ENCODE data around the gene DAAM2. TPM values are rescaled to one million over a fixed set of nuclear protein-coding genes. Genes with fewer than 3 reads are reported as not detected.

Gene DAAM2
- total RNA-seq, 1 experiment from 2014 or later = not detected

- TF ChIP-seq CTCF (IDR thresholded peaks at IDR 0.05; ENCODE audit: insufficient read depth in 1 of 2, low read depth in 1 of 2, low read length in 1 of 2, severe bottlenecking in 1 of 2, unreplicated experiment in 1 of 2) = no peak
- CTCF ChIA-PET = no interaction called here
- BruUV-seq (replicated peaks) = no TSS peak
- Histone ChIP-seq H3K36me3 (ENCODE audit: control insufficient read depth, insufficient read depth, low read length) (no peaks in the 10 kb centered on the region), H3K9me3 (no peaks in the 10 kb centered on the region), H3K4me1 (peaks cover 7% of the 10 kb centered on the region; the same call in 1 of the 2 replicates), H3K4me3 (ENCODE audit: low read depth, low read length) (no peak overlapping the region), H3K27me3 (replicated peaks; ENCODE audit: control insufficient read depth, insufficient read depth, low read length) (no peaks in the 10 kb centered on the region)
- Mint-ChIP-seq H3K4me1 (ENCODE audit: low read depth, unreplicated experiment) (peaks cover 9% of the 10 kb centered on the region), H3K4me3 (ENCODE audit: unreplicated experiment) (no peak overlapping the region), H3K9me3 (ENCODE audit: unreplicated experiment) (no peaks in the 10 kb centered on the region), H3K27me3 (ENCODE audit: insufficient read depth, unreplicated experiment) (no peaks in the 10 kb centered on the region), H3K36me3 (ENCODE audit: insufficient read depth, unreplicated experiment) (peaks cover 5% of the 10 kb centered on the region), H3K27ac (ENCODE audit: unreplicated experiment) (no peak overlapping the region)
- POLR2A ChIA-PET = no interaction called here
- intact Hi-C loops (cut with micrococcal nuclease; ENCODE audit: unreplicated experiment) = no loop called here
- DNase-seq = no peak
Observed at GRCh38 chr6:39937686-39938333, 145.6 kb downstream of the DAAM2 start.

DNA sequence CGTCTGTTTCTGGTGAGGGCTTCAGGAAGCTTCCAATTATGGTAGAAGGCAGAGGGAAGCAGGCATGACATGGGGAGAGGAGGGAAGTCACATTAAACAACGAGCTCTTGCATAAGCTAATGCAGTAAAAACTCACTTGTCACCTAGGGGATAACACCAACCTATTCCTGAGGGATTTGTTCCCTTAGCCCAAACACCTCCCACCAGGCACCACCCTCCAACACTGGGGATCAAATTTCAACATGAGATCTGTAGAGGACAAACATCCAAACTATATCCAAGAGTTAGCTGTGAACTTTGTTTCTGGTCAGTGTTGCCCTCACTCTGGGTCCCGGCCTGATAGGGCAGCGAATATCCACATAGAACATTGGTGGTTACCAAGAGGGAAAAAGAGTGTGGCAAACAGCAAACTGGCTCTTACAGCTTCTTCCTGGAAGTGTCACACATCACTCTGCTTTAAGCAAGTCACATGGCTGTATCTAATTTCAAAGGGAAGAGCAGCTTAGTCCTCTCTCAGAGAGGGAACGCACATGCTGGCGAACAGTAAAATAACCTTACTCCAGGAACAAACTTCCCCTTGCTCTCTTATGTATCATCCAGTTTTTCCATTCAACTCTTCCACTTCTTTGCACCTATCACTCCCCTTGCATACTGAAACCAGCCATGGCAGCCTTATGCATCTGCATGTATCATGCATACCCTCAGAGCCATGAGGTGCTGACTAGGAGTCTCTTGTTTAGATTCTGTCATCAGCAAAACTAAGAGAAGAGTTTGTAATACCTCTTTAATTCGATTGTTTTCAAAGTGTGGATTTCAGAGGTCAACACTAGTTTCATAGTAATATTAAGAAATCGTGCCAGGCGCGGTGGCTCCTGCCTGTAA, 146.8 kb downstream of the DAAM2 start:
- POLR2A ChIA-PET = no interaction called here
- Mint-ChIP-seq H3K9me3 (ENCODE audit: unreplicated experiment) (no peaks in the 10 kb centered on the region), H3K27ac (ENCODE audit: unreplicated experiment) (no peak overlapping the region), H3K36me3 (ENCODE audit: insufficient read depth, unreplicated experiment) (no peaks in the 10 kb centered on the region), H3K27me3 (ENCODE audit: insufficient read depth, unreplicated experiment) (no peaks in the 10 kb centered on the region), H3K4me1 (ENCODE audit: low read depth, unreplicated experiment) (peaks cover 9% of the 10 kb centered on the region), H3K4me3 (ENCODE audit: unreplicated experiment) (no peak overlapping the region)
- H3K4me3 ChIP-seq (ENCODE audit: low read depth, low read length) = no peak overlapping the region
- H3K36me3 ChIP-seq (ENCODE audit: control insufficient read depth, insufficient read depth, low read length) = no peaks in the 10 kb centered on the region
- no peaks in the 10 kb centered on the region for H3K27me3 ChIP-seq (replicated peaks; ENCODE audit: control insufficient read depth, insufficient read depth, low read length)
- no peak for DNase-seq
- no peaks in the 10 kb centered on the region for H3K4me1 ChIP-seq
- no peak for TF ChIP-seq CTCF (IDR thresholded peaks at IDR 0.05; ENCODE audit: insufficient read depth in 1 of 2, low read depth in 1 of 2, low read length in 1 of 2, severe bottlenecking in 1 of 2, unreplicated experiment in 1 of 2)
- CTCF ChIA-PET = no interaction called here
- no TSS peak for BruUV-seq (replicated peaks)
- no peaks in the 10 kb centered on the region for H3K9me3 ChIP-seq
- intact Hi-C loops (cut with micrococcal nuclease; ENCODE audit: unreplicated experiment) = no loop called here

DNA sequence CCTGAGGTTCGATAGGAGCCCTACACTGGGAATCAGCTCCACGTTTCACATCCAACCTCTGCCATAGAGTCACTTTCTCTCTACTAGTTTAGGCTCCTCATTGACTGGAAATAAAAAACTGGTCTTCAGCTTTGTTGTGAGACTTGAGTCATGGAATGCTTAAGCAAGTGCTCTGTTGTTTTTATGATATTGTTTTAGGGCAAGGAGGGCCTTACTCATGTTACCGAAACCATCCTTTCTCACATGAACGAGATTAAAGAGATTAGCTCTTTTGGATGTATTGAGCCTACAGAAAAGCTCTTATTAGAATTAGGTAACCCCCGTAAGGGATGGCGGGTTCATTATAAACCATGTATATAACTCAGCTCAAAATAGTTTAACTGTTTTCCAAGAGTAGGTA, 149.0 kb downstream of the DAAM2 start:
- intact Hi-C loops (cut with micrococcal nuclease; ENCODE audit: unreplicated experiment) = no loop called here
- ChIA-PET POLR2A (no interaction called here), CTCF (no interaction called here)
- no TSS peak for BruUV-seq (replicated peaks)
- TF ChIP-seq CTCF (IDR thresholded peaks at IDR 0.05; ENCODE audit: insufficient read depth in 1 of 2, low read depth in 1 of 2, low read length in 1 of 2, severe bottlenecking in 1 of 2, unreplicated experiment in 1 of 2) = no peak
- no peaks in the 10 kb centered on the region for H3K27me3 Mint-ChIP-seq (ENCODE audit: insufficient read depth, unreplicated experiment)
- H3K4me1 Mint-ChIP-seq (ENCODE audit: low read depth, unreplicated experiment) = peaks cover 9% of the 10 kb centered on the region
- no peaks in the 10 kb centered on the region for H3K9me3 Mint-ChIP-seq (ENCODE audit: unreplicated experiment)
- H3K4me3 Mint-ChIP-seq (ENCODE audit: unreplicated experiment) = no peak overlapping the region
- Histone ChIP-seq H3K4me3 (ENCODE audit: low read depth, low read length) (no peak overlapping the region), H3K27me3 (replicated peaks; ENCODE audit: control insufficient read depth, insufficient read depth, low read length) (no peaks in the 10 kb centered on the region), H3K9me3 (no peaks in the 10 kb centered on the region), H3K36me3 (ENCODE audit: control insufficient read depth, insufficient read depth, low read length) (no peaks in the 10 kb centered on the region), H3K4me1 (peaks cover 7% of the 10 kb centered on the region; the same call in 1 of the 2 replicates)
- H3K27ac Mint-ChIP-seq (ENCODE audit: unreplicated experiment) = no peak overlapping the region
- no peaks in the 10 kb centered on the region for H3K36me3 Mint-ChIP-seq (ENCODE audit: insufficient read depth, unreplicated experiment)
- no peak for DNase-seq

Data from Caco-2 (cell line).